T-helper 2 cell (primary cell): ENCODE measurements around the gene UCN3.

Experiments used
- DNase-seq, 5 experiments: peaks; one replicate each; pipeline versions ENCODE4 v3.0.0 to v3.0.0-alpha.2; 2012 to 2022
- total RNA-seq, 2 donors: gene quantifications; one replicate each; lab custom pipeline; 2026; lab: John Stamatoyannopoulos, UW

The UCN3 gene
- total RNA-seq: 0 reads per million in 2 donors

GRCh38 chr10:5364890-5365338, at the start of gene UCN3:
Gene UCN3 (plus strand): TSS chr10:5364966. CDS start chr10:5373721, 8,755 bp downstream.
- no peak for DNase-seq

GRCh38 chr10:5317547-5318107, 47.1 kb upstream of the UCN3 start:
- peak in 3 of 5 experiments; percentile 26 to 58 (median 43) for DNase-seq

- DNase-seq: no peak
Measured at GRCh38 chr10:5318148-5318547, 46.6 kb upstream of the UCN3 start.

GRCh38 chr10:5319863-5320262, 44.9 kb upstream of the UCN3 start:
- no peak for DNase-seq

GRCh38 chr10:5321273-5321672, 43.5 kb upstream of the UCN3 start:
- no peak for DNase-seq

GRCh38 chr10:5323446-5323845, 41.3 kb upstream of the UCN3 start:
- no peak for DNase-seq

- no peak for DNase-seq
Measured at GRCh38 chr10:5325076-5325475, 39.7 kb upstream of the UCN3 start.

- no peak for DNase-seq
Measured at GRCh38 chr10:5334196-5334880, 30.4 kb upstream of the UCN3 start.

- DNase-seq: no peak
Measured at GRCh38 chr10:5338010-5338409, 26.8 kb upstream of the UCN3 start.

GRCh38 chr10:5343092-5343491, 21.7 kb upstream of the UCN3 start:
- DNase-seq: no peak

GRCh38 chr10:5343561-5343960, 21.2 kb upstream of the UCN3 start:
- DNase-seq: peak in 1 of 5 experiments; percentile 3

GRCh38 chr10:5343979-5344378, 20.8 kb upstream of the UCN3 start:
- no peak for DNase-seq

- no peak for DNase-seq
Measured at GRCh38 chr10:5344746-5345145, 20.0 kb upstream of the UCN3 start.

GRCh38 chr10:5346881-5347280, 17.9 kb upstream of the UCN3 start:
- DNase-seq: no peak

GRCh38 chr10:5349362-5349761, 15.4 kb upstream of the UCN3 start:
- no peak for DNase-seq

GRCh38 chr10:5354068-5354467, 10.7 kb upstream of the UCN3 start:
- no peak for DNase-seq

GRCh38 chr10:5355594-5356301, 9.0 kb upstream of the UCN3 start:
- DNase-seq: no peak

- DNase-seq: peak in 1 of 5 experiments; percentile 8
Measured at GRCh38 chr10:5356302-5356763, 8.4 kb upstream of the UCN3 start.

GRCh38 chr10:5360318-5360915, 4.3 kb upstream of the UCN3 start:
- no peak for DNase-seq

GRCh38 chr10:5361966-5362365, 2.8 kb upstream of the UCN3 start:
- no peak for DNase-seq

GRCh38 chr10:5362873-5363272, 1.9 kb upstream of the UCN3 start:
- no peak for DNase-seq

- no peak for DNase-seq
Measured at GRCh38 chr10:5364374-5364773, 392 bp upstream of the UCN3 start.

- DNase-seq: no peak
Measured at GRCh38 chr10:5365928-5366327, 1.2 kb downstream of the UCN3 start.
